ENCODE results near the gene P2RX3. TPM values are rescaled to one million over a fixed set of nuclear protein-coding genes. Genes with fewer than 3 reads are reported as not detected.

P2RX3 gene
- total RNA-seq, 1 donor from 2014 or later = 0.23 TPM

DNA sequence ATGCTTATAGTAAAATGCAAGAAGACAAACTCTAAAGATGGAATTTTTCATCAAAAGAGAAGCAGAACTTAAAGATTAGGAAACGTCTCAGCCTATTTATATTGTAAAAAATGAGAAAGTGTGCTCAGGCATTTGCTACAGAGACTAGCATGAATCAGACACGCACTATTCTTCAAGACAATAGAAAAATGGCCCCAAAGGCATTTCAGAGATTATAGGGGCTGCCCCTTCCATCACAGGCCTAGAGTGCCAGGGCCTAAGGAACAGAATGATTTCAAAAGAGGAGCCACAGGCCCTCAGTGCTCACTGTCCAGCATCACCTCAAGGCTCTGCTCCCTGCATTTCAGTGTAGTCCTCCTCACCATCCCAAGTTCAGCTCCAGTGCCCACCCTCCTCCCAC is 40.9 kb upstream of the P2RX3 start:
- Mint-ChIP-seq H3K4me3 (ENCODE audit: unreplicated experiment) (no peak overlapping the region), H3K9me3 (ENCODE audit: unreplicated experiment) (no peaks in the 10 kb centered on the region), H3K36me3 (ENCODE audit: low read depth, unreplicated experiment) (peaks cover 46% of the 10 kb centered on the region), H3K4me1 (ENCODE audit: unreplicated experiment) (no peaks in the 10 kb centered on the region), H3K27ac (ENCODE audit: unreplicated experiment) (no peak overlapping the region), H3K27me3 (ENCODE audit: unreplicated experiment) (peaks cover 13% of the 10 kb centered on the region)
- DNase-seq (ENCODE audit: low spot score) = no peak
- TF ChIP-seq, protein P1, sequence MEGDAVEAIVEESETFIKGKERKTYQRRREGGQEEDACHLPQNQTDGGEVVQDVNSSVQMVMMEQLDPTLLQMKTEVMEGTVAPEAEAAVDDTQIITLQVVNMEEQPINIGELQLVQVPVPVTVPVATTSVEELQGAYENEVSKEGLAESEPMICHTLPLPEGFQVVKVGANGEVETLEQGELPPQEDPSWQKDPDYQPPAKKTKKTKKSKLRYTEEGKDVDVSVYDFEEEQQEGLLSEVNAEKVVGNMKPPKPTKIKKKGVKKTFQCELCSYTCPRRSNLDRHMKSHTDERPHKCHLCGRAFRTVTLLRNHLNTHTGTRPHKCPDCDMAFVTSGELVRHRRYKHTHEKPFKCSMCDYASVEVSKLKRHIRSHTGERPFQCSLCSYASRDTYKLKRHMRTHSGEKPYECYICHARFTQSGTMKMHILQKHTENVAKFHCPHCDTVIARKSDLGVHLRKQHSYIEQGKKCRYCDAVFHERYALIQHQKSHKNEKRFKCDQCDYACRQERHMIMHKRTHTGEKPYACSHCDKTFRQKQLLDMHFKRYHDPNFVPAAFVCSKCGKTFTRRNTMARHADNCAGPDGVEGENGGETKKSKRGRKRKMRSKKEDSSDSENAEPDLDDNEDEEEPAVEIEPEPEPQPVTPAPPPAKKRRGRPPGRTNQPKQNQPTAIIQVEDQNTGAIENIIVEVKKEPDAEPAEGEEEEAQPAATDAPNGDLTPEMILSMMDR (IDR thresholded peaks at IDR 0.05; ENCODE audit: unreplicated experiment) = no peak

- H3K4me1 Mint-ChIP-seq (ENCODE audit: unreplicated experiment) = peaks cover 9% of the 10 kb centered on the region
- TF ChIP-seq, protein P1 (IDR thresholded peaks at IDR 0.05; ENCODE audit: unreplicated experiment) = no peak
- H3K9me3 Mint-ChIP-seq (ENCODE audit: unreplicated experiment) = no peaks in the 10 kb centered on the region
- no peak for DNase-seq (ENCODE audit: low spot score)
- H3K27me3 Mint-ChIP-seq (ENCODE audit: unreplicated experiment) = peaks cover 15% of the 10 kb centered on the region
- no peak overlapping the region for H3K27ac Mint-ChIP-seq (ENCODE audit: unreplicated experiment)
- H3K4me3 Mint-ChIP-seq (ENCODE audit: unreplicated experiment) = no peak overlapping the region
- H3K36me3 Mint-ChIP-seq (ENCODE audit: low read depth, unreplicated experiment) = peaks cover 61% of the 10 kb centered on the region
These were observed 38.9 kb upstream of the P2RX3 start for GRCh38 chr11:57299150-57299737.

DNA sequence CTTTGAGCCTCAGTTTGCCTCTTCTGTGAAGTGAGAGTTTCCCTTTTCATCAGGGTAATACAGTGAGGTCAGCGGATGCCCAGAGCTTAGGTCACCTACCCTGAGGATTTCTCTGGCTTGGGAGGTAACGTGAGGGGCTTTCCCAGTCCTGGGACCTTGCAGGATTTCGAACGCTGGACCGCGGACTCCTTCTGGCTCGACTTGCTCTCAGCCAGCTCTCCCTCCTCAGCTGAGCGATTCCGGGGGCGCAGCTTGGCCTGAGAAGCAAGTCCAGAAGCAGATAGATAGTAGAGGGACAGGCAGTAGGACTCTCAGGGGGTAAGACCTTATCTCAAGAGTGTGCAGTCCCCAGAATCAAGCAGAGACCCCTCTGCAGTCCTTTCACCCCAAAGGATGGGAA is 37.4 kb upstream of the P2RX3 start:
- H3K9me3 Mint-ChIP-seq (ENCODE audit: unreplicated experiment) = no peaks in the 10 kb centered on the region
- peaks cover 9% of the 10 kb centered on the region for H3K4me1 Mint-ChIP-seq (ENCODE audit: unreplicated experiment)
- no peak overlapping the region for H3K27ac Mint-ChIP-seq (ENCODE audit: unreplicated experiment)
- TF ChIP-seq, protein P1 (IDR thresholded peaks at IDR 0.05; ENCODE audit: unreplicated experiment) = no peak
- H3K27me3 Mint-ChIP-seq (ENCODE audit: unreplicated experiment) = peaks cover 15% of the 10 kb centered on the region
- DNase-seq (ENCODE audit: low spot score) = no peak
- H3K4me3 Mint-ChIP-seq (ENCODE audit: unreplicated experiment) = peak overlapping the region; percentile 80
- peaks cover 61% of the 10 kb centered on the region for H3K36me3 Mint-ChIP-seq (ENCODE audit: low read depth, unreplicated experiment)

- peaks cover 18% of the 10 kb centered on the region for H3K27me3 Mint-ChIP-seq (ENCODE audit: unreplicated experiment)
- H3K9me3 Mint-ChIP-seq (ENCODE audit: unreplicated experiment) = no peaks in the 10 kb centered on the region
- DNase-seq (ENCODE audit: low spot score) = no peak
- peaks cover 59% of the 10 kb centered on the region for H3K36me3 Mint-ChIP-seq (ENCODE audit: low read depth, unreplicated experiment)
- H3K27ac Mint-ChIP-seq (ENCODE audit: unreplicated experiment) = no peak overlapping the region
- peak overlapping the region; percentile 84 for H3K4me3 Mint-ChIP-seq (ENCODE audit: unreplicated experiment)
- peaks cover 13% of the 10 kb centered on the region for H3K4me1 Mint-ChIP-seq (ENCODE audit: unreplicated experiment)
- TF ChIP-seq, protein P1 (IDR thresholded peaks at IDR 0.05; ENCODE audit: unreplicated experiment) = no peak
These were observed 36.3 kb upstream of the P2RX3 start for GRCh38 chr11:57301711-57302423.

GRCh38 chr11:57302489-57302888 is 35.7 kb upstream of the P2RX3 start:
- H3K36me3 Mint-ChIP-seq (ENCODE audit: low read depth, unreplicated experiment) = peaks cover 57% of the 10 kb centered on the region
- H3K9me3 Mint-ChIP-seq (ENCODE audit: unreplicated experiment) = no peaks in the 10 kb centered on the region
- DNase-seq (ENCODE audit: low spot score) = no peak
- no peak overlapping the region for H3K4me3 Mint-ChIP-seq (ENCODE audit: unreplicated experiment)
- H3K4me1 Mint-ChIP-seq (ENCODE audit: unreplicated experiment) = peaks cover 19% of the 10 kb centered on the region
- TF ChIP-seq, protein P1 (IDR thresholded peaks at IDR 0.05; ENCODE audit: unreplicated experiment) = no peak
- peaks cover 18% of the 10 kb centered on the region for H3K27me3 Mint-ChIP-seq (ENCODE audit: unreplicated experiment)
- no peak overlapping the region for H3K27ac Mint-ChIP-seq (ENCODE audit: unreplicated experiment)
